HuH-7 (cell line): ENCODE data around the gene ADAMTS18.
A peak's percentile ranks its signal among the peaks of the same experiment; 100 is the strongest.

Experiments
- DNase-seq: peaks from one replicate; pipeline ENCODE4 v3.0.0; 2011; ENCODE audit warnings: low spot score

ADAMTS18 gene

DNA sequence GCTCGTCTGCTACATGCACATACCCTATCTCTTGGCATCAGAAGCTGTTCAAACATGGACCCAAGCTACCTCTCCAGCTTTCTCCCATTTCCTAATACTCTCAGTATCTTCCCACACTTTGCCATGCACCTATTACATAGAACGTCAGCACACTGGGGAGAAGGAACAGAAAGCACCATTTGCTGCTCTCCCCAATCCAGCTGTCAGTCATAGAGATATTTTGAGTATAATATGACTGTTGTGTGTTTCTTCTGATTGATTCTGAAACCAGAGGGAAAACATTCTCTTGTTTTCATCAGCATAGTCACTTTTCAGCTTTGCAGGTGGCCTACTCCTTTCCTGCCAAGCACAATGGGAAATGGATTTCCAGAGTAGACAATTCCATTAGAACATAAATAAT lies 107.1 kb downstream of the ADAMTS18 start:
- DNase-seq: no peak

DNA sequence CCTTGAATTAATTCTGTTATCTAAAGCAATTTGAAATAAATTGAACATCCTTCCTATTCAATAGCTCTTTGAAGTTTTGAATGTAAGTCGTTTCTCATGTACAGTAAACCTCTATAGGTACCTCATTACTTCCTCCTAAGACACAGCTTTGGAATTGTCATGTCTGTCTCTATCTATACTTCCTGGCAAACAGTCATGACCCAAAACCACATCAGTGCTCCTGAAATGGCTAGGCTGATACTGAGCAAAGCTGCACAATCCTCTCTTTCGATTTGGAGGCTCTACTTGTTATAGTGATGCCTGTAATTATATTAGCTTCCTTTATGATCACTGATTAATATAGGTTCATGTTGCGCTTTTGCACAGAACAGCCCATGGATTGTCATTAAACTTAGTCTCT lies 110.1 kb downstream of the ADAMTS18 start:
- no peak for DNase-seq

DNA sequence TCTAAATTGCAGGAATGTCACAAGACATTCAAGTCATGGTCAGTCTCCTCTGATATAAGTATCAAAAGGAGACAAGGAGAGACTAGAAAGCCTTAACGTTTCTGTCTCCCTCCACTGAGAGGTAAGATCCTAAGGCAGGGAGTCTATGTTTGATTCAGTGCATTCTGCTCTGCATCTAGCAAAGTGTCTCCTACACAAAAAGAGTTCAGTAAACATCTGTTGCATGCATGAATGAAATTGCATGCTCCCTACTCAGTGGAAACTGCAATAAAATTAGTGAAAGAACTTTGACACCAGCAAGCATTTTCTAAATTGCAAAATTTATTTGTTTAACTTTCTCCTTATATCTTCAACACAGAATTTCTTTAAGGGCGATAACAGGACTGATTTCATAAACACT lies 111.1 kb downstream of the ADAMTS18 start:
- no peak for DNase-seq

DNA sequence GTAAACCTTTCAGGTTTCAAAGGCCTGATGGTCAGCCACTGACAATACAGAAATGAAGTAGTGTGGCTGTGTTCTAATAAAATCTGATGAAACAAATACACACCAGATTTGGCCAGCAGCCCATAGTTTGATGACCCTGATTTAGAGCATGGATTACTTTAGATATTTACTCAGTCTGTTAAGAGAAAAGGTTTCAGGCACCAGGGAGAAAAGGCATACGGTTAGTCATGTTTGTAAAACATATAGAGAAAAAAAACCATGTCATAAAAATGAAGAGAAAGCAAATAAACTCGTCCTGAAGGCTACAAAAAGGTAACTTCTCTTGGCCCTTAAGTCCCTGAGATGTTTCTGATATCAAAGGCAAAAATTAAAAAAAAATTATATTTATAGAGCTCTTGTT lies 112.1 kb downstream of the ADAMTS18 start:
- peak; percentile 13 for DNase-seq

DNA sequence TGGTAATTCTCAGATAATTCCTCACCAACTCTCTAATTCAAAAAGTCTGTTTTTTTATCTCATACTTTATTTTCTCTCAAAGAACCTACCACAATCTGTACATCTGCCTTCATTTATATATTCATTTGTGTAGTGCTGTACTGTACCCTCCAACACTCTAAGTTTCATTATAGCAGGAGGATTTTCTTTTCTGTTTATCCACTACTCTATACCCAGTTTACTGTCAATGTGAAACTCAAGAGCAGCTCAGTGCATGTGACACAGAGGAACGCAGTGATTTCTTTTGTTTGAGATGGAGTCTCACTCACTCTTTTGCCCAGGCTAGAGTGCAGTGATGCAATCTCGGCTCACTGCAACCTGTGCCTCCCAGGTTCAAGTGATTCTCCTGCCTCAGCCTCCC lies 117.8 kb downstream of the ADAMTS18 start:
- no peak for DNase-seq

DNA sequence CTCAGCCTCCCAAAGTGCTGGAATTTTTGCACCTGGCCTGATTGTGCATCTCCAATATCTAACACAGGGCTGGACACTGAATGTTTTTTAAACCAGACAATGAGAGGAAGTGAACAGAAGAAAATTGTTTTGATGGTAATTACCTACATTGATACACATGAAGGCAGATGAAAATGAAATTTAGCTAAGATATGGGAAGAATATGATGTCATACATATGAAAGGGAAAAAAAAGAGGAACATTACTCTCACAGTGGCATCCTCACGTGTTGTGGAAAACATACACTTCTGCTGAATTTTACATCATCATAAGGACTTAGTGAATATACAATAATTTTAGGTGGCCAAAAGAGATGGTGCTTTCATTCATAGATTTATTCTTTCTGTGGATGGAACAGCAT lies 124.0 kb downstream of the ADAMTS18 start:
- DNase-seq: no peak

DNA sequence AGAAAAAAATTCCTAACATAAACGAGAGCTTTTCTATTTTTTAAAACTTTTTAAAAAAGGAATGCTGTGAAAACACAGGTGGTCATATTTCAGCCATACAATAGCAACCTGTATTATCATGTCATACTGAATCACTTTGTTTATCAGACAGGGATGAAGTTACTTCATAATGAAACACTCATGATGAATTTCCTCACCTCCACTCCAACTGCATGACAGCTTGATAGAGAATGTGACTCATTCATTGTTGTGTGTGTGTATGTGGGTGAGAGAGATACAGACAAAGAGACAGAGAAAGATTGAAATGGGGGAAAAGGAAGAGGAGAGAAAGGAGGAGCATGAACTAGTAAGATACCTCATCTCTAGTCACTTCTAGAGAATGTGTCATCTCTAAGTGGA lies 126.7 kb downstream of the ADAMTS18 start:
- no peak for DNase-seq

DNA sequence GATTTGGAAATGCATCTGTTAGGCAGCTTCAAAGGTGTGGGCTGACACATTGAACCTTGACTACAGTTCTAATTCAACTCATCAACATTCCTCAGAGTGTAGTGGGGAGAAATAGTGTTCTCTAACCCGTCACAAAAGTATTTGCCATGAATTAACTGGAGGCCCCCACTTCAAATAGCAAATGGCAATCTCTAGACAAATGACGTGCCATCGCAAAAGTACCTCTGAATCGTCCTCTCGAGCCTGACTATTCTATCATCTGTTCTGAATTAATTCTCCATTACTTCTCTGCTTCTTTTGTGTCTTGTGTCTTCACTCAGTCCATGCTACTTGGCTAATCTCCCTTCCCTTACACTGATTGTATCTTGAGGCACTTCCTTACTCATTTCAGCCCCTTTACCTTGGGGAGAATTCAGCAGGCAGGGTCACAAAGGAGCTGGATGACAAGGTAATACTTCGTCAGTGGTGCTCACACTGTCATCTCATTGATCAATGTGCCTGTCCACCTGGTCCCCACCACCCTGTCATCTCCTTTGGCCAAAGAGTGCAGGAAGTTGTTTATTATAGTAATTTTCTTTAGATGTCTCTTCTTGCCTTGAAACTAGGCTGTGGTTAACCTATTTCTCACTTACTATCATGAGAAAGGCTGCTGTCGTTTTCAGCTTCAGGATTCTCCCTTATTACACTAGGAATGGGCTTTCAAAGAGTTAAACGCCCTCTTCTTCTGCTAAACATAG lies 127.2 kb downstream of the ADAMTS18 start:
- DNase-seq: no peak

DNA sequence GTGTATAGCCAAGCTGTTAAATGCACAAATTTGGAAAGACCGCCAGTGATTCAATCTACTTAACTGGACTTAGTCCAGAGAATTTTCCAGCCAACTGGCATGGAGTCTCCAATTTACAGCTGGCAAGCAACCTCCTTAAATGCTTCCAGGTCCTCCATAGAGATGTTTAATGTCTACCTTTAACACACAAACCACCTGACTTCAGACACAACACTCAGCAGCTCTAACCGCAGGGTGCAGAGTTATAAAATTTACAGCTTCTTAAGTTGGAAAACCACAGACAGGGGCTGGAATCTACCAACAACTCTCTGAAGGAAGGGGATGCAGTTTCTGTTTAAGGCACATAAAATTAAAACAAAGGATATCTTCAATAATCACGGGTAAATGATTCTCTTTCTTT lies 128.8 kb downstream of the ADAMTS18 start:
- no peak for DNase-seq

DNA sequence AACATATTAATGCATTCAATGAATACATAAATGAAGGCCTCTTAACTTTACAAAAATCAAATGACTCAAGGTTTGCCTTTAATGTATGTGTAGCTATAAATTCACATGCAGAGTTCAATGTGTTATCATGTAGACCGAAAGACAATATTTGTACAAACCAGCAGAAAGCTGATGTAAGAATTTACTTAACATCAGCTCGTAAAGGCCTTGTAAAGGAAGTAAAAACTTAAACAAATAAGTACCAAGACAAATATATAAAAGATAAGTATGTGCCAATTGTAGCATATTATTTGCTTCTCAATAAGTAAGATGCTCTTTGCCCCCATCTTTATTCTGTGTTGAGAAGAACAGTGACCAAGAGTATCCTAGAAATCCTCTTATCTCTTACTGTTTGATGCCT lies 130.0 kb downstream of the ADAMTS18 start:
- peak; percentile 32 for DNase-seq

DNA sequence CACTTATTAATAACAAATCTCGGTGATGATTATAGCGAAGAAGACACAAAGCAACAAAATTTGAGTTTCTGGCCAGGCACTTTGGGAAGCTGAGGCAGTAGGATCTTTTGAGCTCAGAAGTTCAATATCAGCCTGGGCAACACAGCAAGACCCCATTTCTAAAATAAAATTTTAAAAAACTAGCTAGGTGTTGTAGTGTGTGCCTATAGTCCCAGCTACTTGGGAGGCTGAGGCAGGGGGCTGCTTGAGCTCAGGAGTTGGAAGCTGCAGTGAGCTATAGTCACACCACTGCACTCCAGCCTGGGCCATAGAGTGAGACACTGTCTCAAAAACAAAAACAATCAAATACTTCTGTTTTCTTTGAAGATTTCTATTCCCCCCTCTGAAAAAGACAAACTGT lies 130.7 kb downstream of the ADAMTS18 start:
- DNase-seq: no peak

DNA sequence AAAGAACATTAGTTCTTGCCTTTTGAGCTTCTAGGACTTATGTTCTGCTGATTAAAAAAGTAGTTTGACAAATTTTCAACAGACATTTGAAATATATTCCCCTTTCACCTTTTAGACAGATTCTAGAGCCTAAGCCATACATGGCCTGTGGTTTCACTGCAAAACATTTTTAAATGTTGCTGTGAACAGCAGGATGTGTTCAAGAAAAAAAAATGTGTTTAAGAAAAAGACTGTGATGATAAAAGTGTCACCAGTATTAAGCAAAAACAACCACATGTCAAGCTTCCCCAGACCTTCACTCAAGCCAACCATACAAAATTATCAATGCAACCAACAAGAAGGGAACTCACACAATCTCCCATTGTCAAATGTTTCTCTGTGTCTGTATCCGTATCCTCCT lies 132.2 kb downstream of the ADAMTS18 start:
- DNase-seq: no peak

DNA sequence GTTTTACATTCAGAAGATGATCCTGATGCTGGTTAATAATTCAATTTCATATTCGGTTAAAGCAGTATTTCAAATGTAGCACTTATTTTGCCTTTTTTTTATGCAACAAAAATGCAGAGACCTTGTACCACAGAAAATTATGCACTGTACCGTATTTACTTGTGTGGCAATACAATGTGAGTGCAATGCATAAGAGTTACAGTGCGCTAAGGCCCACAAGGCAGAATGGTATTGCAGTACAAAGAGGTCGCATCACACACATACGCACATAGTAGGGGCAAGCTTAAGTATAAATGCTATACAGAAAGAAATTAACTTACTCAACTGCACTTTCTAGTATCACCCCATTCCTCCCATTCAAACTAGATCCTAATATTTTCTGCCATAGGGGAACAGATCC lies 132.6 kb downstream of the ADAMTS18 start:
- no peak for DNase-seq

DNA sequence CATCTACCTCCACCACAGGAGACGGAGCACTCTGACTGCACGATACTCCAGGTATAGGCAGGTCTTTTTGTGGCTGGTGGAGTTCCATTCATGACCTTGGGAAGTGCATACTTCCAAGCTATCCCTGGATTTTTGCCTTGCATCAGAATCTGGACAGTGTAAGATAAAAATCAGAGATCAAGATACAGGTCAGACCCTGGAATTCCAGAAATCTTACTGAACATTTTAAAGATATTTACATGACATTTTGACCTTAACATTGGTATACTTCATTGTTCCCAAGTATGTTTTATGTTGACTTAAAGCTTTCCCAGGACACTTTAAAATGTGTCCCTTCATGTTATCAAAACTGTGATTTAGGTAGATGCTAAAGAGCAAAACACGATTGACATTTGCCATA lies 134.6 kb downstream of the ADAMTS18 start:
- no peak for DNase-seq

DNA sequence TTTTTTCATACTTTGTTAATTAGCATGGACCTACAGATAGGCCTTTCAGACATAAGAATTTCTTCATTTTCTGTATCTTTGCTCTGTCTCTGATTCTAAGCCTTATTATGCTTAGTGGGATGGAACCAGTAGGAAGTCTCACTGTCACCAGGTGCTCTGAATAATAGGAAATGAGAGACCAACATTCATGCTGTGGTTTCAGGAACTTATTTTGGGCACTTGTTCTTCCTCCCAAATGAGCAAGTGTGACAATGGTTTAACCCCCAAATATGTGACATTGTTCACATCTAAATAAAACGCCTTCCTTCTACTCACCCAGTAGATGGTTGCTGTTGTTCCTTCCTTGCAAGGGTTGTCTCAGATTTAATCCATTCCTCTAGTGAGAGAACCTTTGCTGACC lies 135.4 kb downstream of the ADAMTS18 start:
- DNase-seq: no peak

DNA sequence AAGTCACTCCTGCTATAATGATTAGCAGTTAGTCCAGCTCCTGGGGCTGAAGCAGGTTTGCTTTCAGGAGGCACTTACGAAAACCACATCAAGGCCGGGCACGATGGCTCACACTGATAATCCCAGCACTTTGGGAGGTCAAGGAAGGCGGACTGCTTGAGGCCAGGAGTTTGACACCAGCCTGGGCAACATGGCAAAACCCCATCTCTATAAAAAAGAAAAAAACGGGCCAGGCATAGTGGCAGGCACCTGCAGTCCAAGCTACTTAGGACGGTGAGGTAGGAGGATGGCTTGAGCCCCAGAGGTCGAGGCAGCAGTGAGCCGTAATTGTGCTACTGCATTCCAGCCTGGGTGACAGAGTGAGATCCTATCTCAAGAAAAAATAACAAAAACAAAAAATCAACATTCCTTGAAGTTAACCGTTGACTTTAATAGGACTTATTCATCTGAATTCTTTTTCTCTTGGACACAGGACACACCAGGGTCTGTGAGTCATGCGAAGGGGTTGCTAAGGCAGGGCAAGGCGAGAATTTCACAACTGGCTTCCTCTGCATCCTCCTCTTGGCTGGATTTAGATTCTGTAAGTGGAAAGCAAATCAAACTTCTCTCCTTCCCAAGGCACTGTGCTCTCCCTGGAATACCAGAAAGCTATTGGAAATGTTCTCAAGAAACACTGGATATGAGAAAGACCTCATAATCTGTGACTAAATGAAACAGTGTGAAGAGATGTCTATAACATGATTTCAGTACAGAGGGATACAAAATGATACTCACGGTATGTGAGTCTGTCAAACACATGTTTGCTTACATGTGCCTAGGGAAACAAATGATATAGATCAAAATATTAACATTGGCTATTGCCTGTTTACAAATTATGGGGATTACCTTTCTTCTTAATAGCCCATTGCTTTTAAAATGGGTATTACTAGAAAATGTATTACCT lies 136.1 kb downstream of the ADAMTS18 start:
- DNase-seq: no peak

DNA sequence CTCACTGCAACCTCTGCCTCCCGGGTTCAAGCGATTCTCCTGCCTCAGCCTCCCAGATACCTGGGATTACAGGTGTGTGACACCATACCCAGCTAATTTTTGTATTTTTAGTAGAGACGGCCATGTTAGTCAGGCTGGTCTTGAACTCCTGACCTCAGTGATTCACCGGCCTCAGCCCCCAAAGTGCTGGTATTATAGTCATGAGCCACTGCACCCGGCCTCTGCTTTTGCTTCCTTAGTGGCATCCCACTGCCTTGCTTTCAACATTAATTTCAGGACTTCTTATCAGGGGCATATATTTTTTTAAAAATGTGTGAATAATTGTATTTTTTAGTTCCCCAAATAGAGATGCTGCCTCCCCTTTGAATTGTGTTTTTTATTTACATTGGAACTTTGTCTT lies 136.8 kb downstream of the ADAMTS18 start:
- no peak for DNase-seq

DNA sequence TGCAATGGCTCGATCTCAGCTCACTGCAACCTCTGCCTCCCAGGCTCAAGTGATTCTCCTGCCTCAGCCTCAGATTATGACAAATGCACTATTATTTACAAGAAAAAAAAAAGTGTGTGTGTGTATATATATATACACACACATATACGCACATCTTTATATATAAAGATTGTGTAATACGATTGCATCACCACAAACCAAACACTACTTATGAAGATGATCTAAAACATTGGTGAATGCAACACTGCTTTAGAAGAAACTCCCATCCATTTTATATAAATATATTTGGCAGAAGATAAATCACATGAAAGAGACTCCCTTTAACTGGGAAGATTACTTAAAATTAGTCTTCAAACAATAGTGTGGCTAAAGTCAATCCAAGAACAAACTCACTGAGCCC lies 138.9 kb downstream of the ADAMTS18 start:
- no peak for DNase-seq

DNA sequence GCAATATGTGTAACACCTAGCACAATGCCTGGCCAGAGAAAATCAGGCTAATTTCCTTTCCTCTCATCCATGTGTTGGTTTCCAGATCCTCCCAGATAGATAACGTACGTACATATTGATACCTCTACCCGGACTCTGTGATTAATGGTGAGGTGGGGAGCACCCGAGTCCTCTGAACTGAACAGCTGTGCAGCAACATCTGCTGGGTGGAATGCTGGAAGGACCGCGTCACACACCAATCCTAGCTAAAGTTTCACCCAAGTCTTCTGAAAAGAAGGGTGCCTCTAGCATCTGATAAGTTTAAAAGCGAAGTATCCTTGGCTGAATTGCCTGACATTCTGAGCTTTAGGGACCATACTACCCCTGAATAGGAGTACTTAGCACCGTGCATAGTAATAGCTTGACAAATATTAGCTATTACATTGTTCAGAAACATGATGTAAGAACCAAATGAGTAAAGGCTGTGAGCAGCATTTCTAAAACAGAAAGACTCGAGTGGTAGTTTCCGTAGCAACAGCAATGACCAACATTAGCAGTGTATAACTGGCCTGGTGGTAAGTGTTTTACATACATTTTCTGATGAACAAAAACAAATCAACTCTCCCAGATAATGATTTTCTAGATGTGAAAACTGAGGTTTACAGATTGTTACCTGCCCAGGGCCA lies 144.3 kb downstream of the ADAMTS18 start:
- no peak for DNase-seq

DNA sequence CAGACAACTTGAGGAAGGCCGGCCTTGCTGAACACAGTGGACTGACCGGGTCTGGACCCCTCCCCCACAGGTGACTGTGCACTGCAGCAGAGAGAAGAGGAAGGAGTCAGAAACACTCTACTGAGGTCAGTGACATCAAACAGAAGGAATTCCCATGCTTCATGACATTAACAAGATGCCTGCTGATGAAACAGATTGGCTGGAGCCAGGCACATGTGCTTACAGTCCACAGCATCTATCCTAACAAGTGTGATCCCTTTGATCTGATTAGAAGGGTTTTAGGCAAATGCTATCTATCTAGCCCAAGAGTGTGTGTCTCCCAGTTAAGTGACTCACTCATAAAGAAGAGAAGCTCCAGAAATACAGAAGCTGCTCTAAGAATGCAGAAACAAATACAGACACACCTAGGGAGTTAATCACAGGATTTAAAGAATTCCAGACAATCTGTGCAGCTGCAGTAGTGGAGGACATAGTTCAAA lies 145.5 kb downstream of the ADAMTS18 start:
- DNase-seq: no peak

DNA sequence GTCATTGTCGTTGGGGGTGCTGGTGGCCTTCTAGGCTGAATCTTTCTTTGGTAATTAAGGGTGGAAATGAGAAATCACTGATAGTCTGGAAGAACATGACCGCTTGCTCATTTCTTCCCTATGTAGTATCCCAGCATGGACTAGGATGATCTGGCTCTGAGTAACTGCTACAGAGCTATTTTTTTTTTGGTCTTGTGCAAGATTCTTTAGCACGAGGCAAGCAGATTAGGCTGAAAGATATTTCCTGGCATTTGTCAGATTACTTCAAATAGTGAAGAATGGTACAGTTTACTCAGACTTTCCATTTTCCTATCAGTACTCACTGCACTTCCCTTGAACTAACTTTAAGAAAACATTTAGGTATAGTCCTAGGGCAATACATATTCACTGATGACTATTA lies 146.6 kb downstream of the ADAMTS18 start:
- no peak for DNase-seq

DNA sequence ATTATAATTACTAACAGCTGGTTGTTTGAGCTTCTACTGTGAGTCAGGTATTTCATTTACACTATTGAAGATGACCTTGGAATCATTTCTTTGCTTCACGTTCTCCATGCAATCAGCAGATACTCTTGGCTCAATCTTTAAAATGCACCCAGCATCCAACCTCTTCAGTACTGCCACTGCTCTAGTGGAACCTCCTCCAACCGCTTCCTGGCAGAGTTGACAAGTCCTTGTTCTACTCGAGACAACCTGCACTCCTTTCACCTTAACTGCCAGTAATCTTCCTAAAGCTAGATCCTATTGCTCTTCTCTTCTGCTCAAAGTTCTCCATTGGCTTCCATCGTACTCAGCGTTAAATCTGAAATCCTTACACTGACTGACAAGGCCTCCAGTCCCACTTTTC lies 149.2 kb downstream of the ADAMTS18 start:
- DNase-seq: no peak

DNA sequence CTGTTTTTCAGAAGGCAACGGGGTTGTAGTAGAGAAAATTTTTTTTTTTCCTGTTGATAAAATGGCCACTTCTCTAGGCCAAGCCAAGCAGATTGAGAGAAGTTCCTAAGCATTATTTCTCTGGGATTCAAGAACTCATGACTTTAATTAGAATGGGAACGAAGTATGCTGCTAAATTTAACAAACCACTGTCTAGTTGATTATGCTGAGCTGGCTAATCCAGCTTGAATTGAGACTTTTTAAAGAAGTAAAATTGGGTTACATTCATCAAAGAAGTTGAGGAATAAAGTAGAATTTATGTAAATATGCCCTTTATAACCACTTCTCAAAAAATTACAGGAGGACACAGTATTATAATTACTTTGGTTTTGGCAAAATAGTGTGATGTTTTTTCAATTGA lies 152.5 kb downstream of the ADAMTS18 start:
- no peak for DNase-seq
